Measurements from ENCODE around the gene SDC4. TPM values are rescaled to one million over a fixed set of nuclear protein-coding genes. Genes with fewer than 3 reads are reported as not detected.

The SDC4 gene
- polyA plus RNA-seq, 1 donor (not counting 4 experiments of a cell fraction or from before 2014, with no cell fraction given) = 114 TPM

DNA sequence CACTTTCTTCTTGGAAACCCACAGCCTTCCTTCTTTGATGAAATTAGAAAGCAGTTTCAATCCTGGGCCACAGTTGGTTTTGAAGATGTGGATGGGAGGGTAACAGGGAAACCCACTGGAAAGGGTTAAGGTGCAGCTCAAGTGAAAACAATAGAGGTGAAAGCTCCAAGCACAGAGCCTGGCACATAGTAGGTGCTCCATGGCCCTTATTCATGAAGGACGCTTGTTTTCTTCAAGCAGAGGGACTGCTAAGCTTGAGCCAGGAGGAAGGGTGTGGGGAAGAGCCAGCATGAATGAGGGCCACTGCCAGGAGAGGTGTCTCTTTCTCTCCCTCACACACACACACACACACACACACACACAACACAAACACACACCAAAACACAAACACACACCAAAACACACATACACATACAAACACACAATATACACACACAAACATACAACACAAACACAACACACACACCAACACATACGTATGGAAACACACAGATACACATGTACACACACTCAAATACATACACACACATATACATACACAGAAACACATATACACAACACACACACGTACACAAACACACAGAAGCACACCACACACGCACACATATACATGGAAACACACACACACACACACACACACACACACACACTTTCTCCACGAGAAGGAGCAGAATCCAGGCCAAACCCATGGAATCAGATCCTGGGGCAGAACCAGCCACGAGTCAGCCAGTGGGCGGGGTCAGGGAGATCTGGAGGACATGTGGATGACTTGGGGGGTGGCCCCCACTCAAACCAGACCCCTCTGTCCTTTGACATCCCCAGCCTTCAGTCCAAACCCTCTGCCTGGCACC is 65.3 kb downstream of the SDC4 start:
- Histone ChIP-seq H3K4me3 (ENCODE audit: control insufficient read depth in 2 of 3, extremely low read depth in 1 of 3, insufficient read depth in 2 of 3, low read depth in 1 of 3, low read length in 3 of 3) (no peak overlapping the region), H3K9me3 (ENCODE audit: control insufficient read depth, low read depth, low read length) (no peaks in the 10 kb centered on the region), H4K20me1 (ENCODE audit: control insufficient read depth, extremely low read depth, insufficient read depth, low read length) (no peaks in the 10 kb centered on the region), H3K79me2 (ENCODE audit: control insufficient read depth, insufficient read depth, low read length) (no peaks in the 10 kb centered on the region), H3K9me1 (ENCODE audit: control insufficient read depth, extremely low read depth, insufficient read depth, low read length) (no peaks in the 10 kb centered on the region), H3K4me2 (ENCODE audit: control insufficient read depth, extremely low read depth, insufficient read depth, low read depth, low read length) (no peak overlapping the region), H3K4me1 (ENCODE audit: control insufficient read depth, extremely low read depth, insufficient read depth, low read length) (peaks cover 7% of the 10 kb centered on the region), H2AFZ (ENCODE audit: control insufficient read depth, low read length) (no peak overlapping the region), H3K36me3 (ENCODE audit: control insufficient read depth in 2 of 2, extremely low read depth in 1 of 2, insufficient read depth in 2 of 2, low read length in 2 of 2) (no peaks in the 10 kb centered on the region), H3K27ac (ENCODE audit: control insufficient read depth, insufficient read depth, low read length) (no peak overlapping the region), H3K27me3 (ENCODE audit: control insufficient read depth, extremely low read depth, insufficient read depth, low read length) (peaks cover 8% of the 10 kb centered on the region), H3K9ac (ENCODE audit: control insufficient read depth, extremely low read depth, insufficient read depth, low read length) (no peak overlapping the region)
- no peak for TF ChIP-seq EZH2 (IDR thresholded peaks at IDR 0.05; ENCODE audit: low read length)
- FAIRE-seq = no peak
- dilution Hi-C loops (cut with MboI; ENCODE audit: extremely low pct_ligation_motif_present, low sequenced_read_pairs) = no loop called here
- DNase-seq (ENCODE audit: low read depth, low spot score) = no peak

DNA sequence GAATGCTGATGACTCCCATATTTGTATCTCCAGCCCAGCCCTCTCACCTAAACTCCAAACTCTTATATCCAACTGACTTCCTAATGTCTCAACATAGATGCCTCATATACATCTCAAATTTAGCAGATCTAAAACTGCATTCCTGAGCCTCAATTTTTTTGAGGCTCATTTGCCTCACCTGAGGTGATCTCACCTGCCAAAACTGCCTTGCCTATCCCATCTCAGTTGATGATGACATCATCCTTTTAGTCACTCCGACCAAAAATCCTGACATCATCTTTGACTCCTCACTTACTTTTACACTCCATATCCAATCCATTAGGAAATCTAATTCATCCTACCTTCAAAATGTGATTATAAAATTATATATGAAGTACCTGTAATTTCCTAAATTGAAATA is 68.2 kb downstream of the SDC4 start:
- no peak overlapping the region for H3K27ac ChIP-seq (ENCODE audit: control insufficient read depth, insufficient read depth, low read length)
- DNase-seq (ENCODE audit: low read depth, low spot score) (no peak), FAIRE-seq (no peak)
- no peaks in the 10 kb centered on the region for H3K9me3 ChIP-seq (ENCODE audit: control insufficient read depth, low read depth, low read length)
- no peak overlapping the region for H2AFZ ChIP-seq (ENCODE audit: control insufficient read depth, low read length)
- no peaks in the 10 kb centered on the region for H3K9me1 ChIP-seq (ENCODE audit: control insufficient read depth, extremely low read depth, insufficient read depth, low read length)
- no peaks in the 10 kb centered on the region for H3K79me2 ChIP-seq (ENCODE audit: control insufficient read depth, insufficient read depth, low read length)
- H3K9ac ChIP-seq (ENCODE audit: control insufficient read depth, extremely low read depth, insufficient read depth, low read length) = no peak overlapping the region
- no peaks in the 10 kb centered on the region for H4K20me1 ChIP-seq (ENCODE audit: control insufficient read depth, extremely low read depth, insufficient read depth, low read length)
- H3K4me3 ChIP-seq (ENCODE audit: control insufficient read depth in 2 of 3, extremely low read depth in 1 of 3, insufficient read depth in 2 of 3, low read depth in 1 of 3, low read length in 3 of 3) = no peak overlapping the region
- no peaks in the 10 kb centered on the region for H3K27me3 ChIP-seq (ENCODE audit: control insufficient read depth, extremely low read depth, insufficient read depth, low read length)
- dilution Hi-C loops (cut with MboI; ENCODE audit: extremely low pct_ligation_motif_present, low sequenced_read_pairs) = no loop called here
- H3K4me1 ChIP-seq (ENCODE audit: control insufficient read depth, extremely low read depth, insufficient read depth, low read length) = peaks cover 7% of the 10 kb centered on the region
- no peak for TF ChIP-seq EZH2 (IDR thresholded peaks at IDR 0.05; ENCODE audit: low read length)
- no peak for TF ChIP-seq CTCF (optimal IDR thresholded peaks at IDR 0.05 in 1 of 3, IDR thresholded peaks at IDR 0.05 in 1 of 3, conservative IDR thresholded peaks at IDR 0.05 in 1 of 3; ENCODE audit: extremely low read depth in 1 of 3, insufficient read depth in 2 of 3, low read length in 3 of 3)
- H3K36me3 ChIP-seq (ENCODE audit: control insufficient read depth in 2 of 2, extremely low read depth in 1 of 2, insufficient read depth in 2 of 2, low read length in 2 of 2) = no peaks in the 10 kb centered on the region
- H3K4me2 ChIP-seq (ENCODE audit: control insufficient read depth, extremely low read depth, insufficient read depth, low read depth, low read length) = no peak overlapping the region
